ENCODE measurements around the gene CACNA2D3. TPM values are rescaled to one million over a fixed set of nuclear protein-coding genes. Genes with fewer than 3 reads are reported as not detected.

The CACNA2D3 gene
- polyA plus RNA-seq, 1 donor from 2014 or later = 26.2 TPM

DNA sequence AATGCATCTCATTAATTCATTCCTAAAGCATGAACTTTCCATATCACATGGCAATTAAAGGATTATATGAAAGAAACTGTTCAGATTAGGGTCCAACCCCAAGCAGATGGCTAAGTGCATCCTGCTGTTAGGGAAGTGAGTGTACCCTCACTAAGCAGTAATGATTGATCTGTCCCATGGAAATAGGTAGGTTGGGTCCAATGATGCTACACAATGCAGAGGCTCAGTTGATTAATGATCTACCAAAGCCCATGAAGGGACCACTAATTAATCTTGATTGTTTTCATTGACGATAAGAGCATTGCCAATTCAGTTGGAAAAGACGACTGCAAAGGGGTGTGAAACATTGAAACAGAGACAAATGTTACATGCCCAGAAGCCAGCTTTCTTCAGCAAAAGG is 1000.0 kb downstream of the CACNA2D3 start:
- no peaks in the 10 kb centered on the region for H3F3A ChIP-seq (ENCODE audit: insufficient read depth, low read length, poor library complexity, severe bottlenecking)
- no peaks in the 10 kb centered on the region for H3K27me3 ChIP-seq (ENCODE audit: insufficient read depth, low read depth, low read length)
- H4K20me1 ChIP-seq (ENCODE audit: insufficient read depth) = no peaks in the 10 kb centered on the region
- no peak overlapping the region for H3K4me2 ChIP-seq (ENCODE audit: low read length)
- H3K27ac ChIP-seq (ENCODE audit: low read length) = no peak overlapping the region
- no peak overlapping the region for H3K9ac ChIP-seq (ENCODE audit: low read length)
- H3K36me3 ChIP-seq (ENCODE audit: insufficient read depth, low read length) = no peaks in the 10 kb centered on the region
- no peak for TF ChIP-seq TAF1 (IDR thresholded peaks at IDR 0.05; ENCODE audit: low read depth)
- TF ChIP-seq, protein P1, sequence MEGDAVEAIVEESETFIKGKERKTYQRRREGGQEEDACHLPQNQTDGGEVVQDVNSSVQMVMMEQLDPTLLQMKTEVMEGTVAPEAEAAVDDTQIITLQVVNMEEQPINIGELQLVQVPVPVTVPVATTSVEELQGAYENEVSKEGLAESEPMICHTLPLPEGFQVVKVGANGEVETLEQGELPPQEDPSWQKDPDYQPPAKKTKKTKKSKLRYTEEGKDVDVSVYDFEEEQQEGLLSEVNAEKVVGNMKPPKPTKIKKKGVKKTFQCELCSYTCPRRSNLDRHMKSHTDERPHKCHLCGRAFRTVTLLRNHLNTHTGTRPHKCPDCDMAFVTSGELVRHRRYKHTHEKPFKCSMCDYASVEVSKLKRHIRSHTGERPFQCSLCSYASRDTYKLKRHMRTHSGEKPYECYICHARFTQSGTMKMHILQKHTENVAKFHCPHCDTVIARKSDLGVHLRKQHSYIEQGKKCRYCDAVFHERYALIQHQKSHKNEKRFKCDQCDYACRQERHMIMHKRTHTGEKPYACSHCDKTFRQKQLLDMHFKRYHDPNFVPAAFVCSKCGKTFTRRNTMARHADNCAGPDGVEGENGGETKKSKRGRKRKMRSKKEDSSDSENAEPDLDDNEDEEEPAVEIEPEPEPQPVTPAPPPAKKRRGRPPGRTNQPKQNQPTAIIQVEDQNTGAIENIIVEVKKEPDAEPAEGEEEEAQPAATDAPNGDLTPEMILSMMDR (IDR thresholded peaks at IDR 0.05; ENCODE audit: poor library complexity, severe bottlenecking) = no peak
- no peak for TF ChIP-seq EP300 (conservative IDR thresholded peaks at IDR 0.05; ENCODE audit: poor library complexity, severe bottlenecking)
- H3K79me2 ChIP-seq (replicated peaks; ENCODE audit: insufficient read depth, low read length) = no peaks in the 10 kb centered on the region
- no peak overlapping the region for H3K4me3 ChIP-seq (ENCODE audit: low read length)
- no peaks in the 10 kb centered on the region for H3K9me2 ChIP-seq (ENCODE audit: insufficient read depth, low read length)
- H2AFZ ChIP-seq (ENCODE audit: low read depth, low read length) = no peak overlapping the region
- H3K9me3 ChIP-seq (ENCODE audit: low read length) = no peaks in the 10 kb centered on the region

Other genes starting within 250 kb of the CACNA2D3 start
- 19.7 and 28.4 TPM in 2 replicates for gene ACTR8, start 240.4 kb upstream of the CACNA2D3 start, polyA plus RNA-seq
- 113 and 136 TPM in 2 replicates for gene SELENOK, start 230.7 kb upstream of the CACNA2D3 start, polyA plus RNA-seq

Data from neural cell (in vitro differentiated cells).